AG08396 (cell line): ENCODE data around the gene RBM41.
"Not testable (repeated sequence)": the region's sequence is repeated elsewhere in the genome, so short reads cannot be mapped to it uniquely, and the experiment has no call there.

ENCODE experiments used
- DNase-seq: peaks from one replicate; pipeline ENCODE4 v3.0.0; 2012; ENCODE audit warnings: low spot score, mixed read lengths

The RBM41 gene

DNA sequence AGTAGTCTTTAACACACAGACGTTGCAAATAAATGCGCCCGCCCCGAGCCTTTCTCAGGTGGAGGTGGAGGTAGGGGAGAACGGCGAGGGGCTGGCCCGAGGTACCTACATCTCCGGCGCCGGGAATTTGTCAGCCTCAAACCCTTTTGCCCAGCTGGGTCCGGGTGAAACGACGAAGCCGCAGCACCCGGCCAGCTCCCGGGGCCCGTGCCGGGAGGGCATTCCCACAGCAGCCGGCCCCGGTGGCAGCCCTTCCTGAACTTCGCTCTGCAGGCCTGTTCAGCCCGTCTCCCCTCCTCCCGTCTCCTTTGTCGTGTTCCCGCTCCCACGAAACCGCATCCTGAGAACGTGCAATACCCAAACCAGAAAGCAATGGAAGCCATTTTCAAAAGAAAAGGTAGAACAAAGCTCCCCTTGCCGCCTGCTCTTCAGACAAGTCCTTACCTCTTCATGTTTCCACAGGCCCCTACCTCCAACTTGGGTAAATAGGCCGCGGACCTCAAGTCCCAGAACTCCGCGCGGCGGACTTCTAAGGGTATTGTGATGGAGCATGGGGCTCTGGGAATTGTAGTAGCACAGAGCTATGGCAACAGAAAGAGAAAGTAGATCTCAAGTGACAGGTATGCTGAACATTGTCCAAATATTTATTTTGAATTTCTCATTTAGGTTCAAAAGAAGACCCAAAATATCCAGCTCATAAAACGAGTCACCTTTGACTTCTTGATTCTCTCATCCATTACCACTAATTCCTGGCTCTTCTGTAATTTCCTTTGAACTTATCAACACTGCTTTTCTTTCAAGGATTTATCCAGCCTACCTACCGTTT is at the start of gene RBM41:
Gene RBM41, minus strand, starts transcription at position 501 of the 826 bp plus-strand sequence. Its CDS starts 49 bp downstream, at position 452.
- peak; percentile 51 for DNase-seq

DNA sequence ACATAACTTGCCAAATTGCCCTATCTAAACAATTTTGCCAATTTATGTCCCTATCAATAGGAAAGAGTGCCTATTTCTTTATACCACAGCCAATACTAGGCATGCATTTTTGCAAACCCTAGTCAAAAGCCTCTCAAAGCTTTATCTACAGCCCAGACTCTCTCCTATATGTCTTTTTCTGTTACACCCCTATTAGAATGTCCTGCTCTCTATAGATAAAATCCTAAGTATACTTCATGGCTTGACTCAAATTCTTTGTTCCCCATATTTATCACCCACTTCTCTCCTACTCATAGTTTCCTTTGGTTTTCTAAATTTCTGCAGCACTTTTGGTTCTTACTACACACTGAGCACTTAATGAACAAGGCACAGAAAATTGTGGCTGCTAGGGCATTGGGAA is 49.6 kb upstream of the RBM41 start:
- DNase-seq: no peak

DNA sequence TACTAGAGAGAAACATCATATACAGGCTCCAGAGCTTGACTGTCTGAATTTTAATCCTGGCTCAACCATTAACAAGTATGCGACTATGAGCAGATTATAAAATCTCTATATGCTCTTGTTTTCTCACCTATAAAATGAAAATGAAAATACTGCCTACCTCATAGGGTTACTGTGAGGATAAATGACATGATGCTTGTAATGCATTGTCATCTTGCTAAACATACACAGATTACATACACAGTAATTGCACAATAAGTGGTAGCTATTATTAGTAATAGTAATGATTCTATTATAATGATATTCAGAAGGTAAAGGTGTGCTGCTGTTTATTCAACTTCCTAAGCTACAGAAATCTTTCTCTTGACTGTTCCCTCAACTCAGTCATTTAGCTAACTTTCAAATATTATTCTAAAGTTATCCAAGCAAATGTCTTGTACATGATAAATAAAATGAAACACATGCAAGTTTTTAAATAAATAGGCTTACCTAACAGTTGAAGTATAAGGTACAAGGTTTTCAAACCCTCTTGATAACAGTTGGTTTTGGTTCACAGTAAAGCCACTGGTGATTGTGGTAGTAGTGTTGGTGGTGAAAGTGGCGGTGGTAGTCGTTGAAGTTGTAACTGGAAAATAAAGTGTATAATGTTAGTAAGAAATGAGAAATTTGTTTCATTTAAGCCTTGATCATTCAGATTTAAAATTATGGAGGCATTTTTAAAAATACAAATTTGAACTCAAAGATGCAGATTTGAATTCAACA is 48.7 kb upstream of the RBM41 start:
- DNase-seq: no peak

DNA sequence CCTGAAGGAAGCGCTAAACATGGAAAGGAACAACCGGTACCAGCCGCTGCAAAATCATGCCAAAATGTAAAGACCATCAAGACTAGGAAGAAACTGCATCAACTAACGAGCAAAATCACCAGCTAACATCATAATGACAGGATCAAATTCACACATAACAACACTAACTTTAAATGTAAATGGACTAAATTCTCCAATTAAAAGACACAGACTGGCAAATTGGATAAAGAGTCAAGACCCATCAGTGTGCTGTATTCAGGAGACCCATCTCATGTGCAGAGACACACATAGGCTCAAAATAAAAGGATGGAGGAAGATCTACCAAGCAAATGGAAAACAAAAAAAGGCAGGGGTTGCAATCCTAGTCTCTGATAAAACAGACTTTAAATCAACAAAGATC is 39.0 kb upstream of the RBM41 start:
- DNase-seq: not testable (repeated sequence)

- not testable (repeated sequence) for DNase-seq
Observed at GRCh38 chrX:107155621-107156430, 37.2 kb upstream of the RBM41 start.

DNA sequence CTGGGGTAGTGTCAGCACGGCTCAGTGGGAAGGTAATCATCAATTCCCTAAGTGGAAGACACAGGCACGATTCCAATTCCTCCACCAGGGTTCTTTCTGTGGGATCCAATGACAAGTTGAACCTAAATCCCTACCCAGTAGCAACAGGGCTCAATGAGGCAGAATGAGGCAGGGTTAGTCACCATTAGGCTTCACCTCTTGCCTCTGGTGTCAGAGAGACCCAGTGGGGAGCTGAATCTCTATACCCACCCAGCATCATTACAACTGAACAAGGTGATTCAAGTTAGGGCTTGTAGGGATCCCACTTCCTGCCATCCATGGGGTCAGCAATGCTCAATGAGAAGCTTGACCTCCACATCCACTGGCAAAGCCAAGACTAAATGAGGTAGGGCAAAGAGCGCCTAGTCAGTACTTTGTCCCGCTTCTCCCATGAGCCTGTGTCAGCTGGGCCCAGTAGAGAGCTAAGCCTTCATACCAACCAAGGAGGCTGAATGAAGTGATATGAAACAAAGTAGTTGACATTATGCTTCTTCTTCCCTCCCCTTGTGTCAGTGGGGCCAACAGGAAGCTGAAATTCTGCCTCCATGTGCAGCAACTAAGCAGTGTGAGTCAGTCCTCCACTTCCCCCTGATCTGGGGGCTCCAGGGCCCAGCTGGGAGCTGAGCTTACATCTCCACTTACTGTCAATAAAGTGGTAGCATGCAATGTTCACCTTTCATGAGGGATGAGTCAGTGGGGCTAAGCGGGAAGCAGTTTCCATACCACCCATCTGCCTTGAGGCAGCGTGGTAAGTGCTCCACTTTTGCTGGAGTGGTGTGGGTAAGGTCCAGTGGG is 36.4 kb upstream of the RBM41 start:
- no peak for DNase-seq

- no peak for DNase-seq
Observed at GRCh38 chrX:107153005-107153404, 34.4 kb upstream of the RBM41 start.

DNA sequence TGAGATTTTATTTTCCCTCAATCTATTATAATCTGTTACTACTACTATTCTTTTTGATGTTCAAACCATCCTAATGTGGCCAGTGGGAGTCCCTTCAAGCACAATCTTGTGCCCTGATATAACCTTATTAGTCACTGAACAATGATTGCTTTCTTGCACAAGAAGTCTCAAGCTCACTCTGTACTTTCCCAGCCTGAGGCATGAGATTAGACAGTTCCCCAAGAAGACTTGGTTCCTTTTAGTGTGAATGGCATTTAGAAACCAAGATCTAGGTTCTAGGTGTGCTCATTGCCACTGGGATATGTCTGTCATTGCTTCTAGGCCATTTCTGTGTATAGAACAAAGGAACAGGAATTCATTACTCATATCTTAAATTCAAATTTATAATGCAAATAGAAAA is 28.0 kb upstream of the RBM41 start:
- DNase-seq: no peak

- no peak for DNase-seq
Observed at GRCh38 chrX:107135965-107136307, 17.3 kb upstream of the RBM41 start.

- DNase-seq: no peak
Observed at GRCh38 chrX:107135049-107135964, 16.7 kb upstream of the RBM41 start.

- no peak for DNase-seq
Observed at GRCh38 chrX:107123750-107124149, 5.1 kb upstream of the RBM41 start.

- no peak for DNase-seq
Observed at GRCh38 chrX:107119283-107119682, 661 bp upstream of the RBM41 start.

DNA sequence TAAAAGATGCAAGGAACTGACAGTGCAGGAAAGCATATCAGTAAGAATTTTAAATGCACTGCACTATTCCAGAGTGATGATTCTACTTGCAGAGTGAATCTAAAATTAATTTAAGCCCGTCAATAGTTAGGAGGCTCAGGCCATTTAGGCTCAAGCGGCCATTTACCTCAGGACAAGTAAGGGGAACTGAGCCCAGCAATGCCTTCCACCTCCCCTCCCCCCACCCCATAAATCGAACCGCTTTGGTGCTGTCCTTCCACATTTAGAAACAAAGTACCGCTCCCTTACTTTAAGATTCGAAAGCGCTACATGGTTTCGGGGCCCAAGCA is 665 bp downstream of the RBM41 start:
- peak; percentile 8 for DNase-seq

DNA sequence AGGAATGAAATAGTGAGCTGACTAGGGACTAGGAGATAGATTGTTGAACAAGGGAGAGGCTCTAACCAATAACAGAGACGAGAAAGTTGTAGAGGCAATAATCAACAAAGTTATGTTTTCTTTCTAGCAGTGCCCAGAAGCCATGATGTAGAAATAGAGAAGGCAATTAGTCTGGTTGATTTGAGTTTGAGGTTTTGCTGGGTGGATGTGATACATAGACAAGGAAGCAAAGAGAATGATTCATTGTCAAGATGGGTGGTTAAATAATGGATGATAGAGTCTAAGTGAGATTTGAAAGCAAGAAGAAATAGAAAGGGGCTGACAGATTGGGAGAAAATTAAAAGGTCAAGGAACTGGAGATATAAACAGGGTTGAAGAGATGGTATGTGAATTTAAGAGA is 11.2 kb downstream of the RBM41 start:
- DNase-seq: no peak

DNA sequence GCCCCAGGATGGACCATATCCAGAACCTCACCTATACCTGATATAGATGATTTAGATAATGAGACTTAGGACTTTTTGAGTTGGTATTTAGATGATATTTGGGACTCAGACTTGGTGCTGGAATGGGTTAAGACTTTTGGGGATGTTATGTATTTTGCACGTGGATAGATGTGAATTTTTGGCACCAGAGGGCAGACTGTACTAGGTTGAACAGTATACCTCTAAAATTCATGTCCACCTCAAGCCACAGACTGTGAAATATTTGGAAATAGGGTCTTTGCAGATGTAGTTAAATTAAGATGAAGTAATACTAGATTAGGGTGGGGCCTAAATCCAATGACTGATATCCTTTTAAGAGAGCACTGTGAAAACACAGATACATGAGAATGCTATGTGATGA is 15.6 kb downstream of the RBM41 start:
- DNase-seq: no peak

DNA sequence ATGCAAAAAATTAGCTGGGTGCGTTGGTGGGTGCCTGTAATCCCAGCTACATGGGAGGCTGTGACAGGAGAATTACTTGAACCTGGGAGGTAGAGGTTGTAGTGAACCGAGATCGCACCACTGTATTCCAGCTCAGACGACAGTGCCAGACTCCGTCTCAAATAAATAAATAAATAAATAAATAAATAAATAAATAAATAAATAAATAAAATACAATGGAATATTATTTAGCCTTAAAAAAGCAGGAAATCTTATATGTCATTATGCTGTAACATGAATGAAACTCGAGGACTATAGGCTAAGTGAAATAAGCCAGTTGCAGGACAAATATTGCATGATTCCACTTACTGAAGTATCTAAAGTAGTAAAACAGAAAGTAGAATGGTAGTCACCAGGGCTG is 42.5 kb downstream of the RBM41 start:
- DNase-seq: no peak

- DNase-seq: not testable (repeated sequence)
Observed at GRCh38 chrX:107057731-107058130, 60.9 kb downstream of the RBM41 start.

DNA sequence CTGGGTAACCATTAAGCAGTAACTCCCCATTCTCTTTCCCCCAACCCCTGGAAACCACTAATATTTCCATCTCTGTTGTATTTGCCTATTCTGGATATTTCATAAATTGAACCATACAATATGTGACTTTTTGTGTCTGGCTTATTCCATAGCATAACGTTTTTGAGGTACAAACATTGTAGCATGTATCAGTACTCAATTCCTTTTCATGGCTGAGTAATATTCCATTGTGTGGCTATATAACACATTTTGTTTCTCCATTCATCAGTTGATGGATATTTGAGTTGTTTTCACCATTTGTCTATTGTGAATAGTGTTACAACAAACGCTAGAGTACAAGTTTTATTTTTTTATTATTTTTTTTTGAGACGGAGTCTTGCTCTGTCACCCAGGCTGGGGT is 63.6 kb downstream of the RBM41 start:
- DNase-seq: no peak

GRCh38 chrX:107050195-107050709 is 68.4 kb downstream of the RBM41 start:
- DNase-seq: no peak

DNA sequence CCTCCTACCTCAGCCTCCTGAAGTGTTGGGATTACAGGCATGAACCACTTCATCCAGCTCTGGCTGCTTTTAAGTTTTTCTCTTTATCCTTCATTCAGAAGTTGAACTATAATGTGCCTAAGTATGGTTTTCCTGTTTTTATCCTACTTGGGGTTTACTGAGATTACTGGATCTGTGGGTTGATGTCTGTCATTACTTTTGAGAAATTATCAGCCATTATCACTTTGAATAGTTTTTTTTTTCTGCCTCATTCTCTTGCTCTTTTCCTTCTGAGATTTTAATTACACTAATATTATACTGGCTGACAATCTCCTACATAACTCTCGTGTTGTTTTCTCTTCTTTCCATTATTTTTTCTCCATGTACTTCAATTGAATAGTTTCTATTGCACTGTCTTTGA is 71.0 kb downstream of the RBM41 start:
- no peak for DNase-seq

GRCh38 chrX:107029752-107030151 is 88.9 kb downstream of the RBM41 start:
- no peak for DNase-seq
